ENCODE data around the gene TRHDE.

The TRHDE gene

DNA sequence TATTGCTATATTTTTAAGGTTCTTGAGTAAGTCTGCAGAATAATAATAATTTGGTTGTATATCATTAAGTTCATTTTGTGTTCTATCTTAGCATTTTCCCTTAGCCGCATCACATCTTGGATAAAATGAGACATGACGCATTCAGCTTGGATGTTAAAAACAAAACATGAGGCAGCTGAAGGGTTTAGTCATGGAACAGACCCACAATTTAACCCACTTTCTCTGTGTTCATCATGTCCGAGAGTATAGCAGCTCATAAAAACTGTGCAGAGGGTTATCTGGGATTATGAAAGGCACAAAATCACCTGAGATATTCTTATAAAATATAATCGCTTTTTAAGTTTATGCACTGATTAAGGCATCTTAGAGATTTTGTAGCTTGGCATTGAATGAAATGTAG, 219.3 kb downstream of the TRHDE start:
- Histone ChIP-seq H3K4me3 (ENCODE audit: low read length) (no peak overlapping the region), H3K9ac (ENCODE audit: low read length) (no peak overlapping the region), H3K79me2 (ENCODE audit: low read length) (no peaks in the 10 kb centered on the region), H3K4me1 (ENCODE audit: low read length) (no peaks in the 10 kb centered on the region), H3K4me2 (ENCODE audit: low read length) (no peak overlapping the region), H3K9me3 (ENCODE audit: insufficient read depth, low read length) (no peaks in the 10 kb centered on the region), H3K27me3 (ENCODE audit: low read depth, low read length) (no peaks in the 10 kb centered on the region), H4K20me1 (ENCODE audit: insufficient read depth, low read length) (no peaks in the 10 kb centered on the region), H3K27ac (ENCODE audit: low read length) (no peak overlapping the region), H3K36me3 (replicated peaks; ENCODE audit: low read depth, low read length) (no peaks in the 10 kb centered on the region), H2AFZ (ENCODE audit: low read depth, low read length) (no peak overlapping the region)
- TF ChIP-seq, protein P1, sequence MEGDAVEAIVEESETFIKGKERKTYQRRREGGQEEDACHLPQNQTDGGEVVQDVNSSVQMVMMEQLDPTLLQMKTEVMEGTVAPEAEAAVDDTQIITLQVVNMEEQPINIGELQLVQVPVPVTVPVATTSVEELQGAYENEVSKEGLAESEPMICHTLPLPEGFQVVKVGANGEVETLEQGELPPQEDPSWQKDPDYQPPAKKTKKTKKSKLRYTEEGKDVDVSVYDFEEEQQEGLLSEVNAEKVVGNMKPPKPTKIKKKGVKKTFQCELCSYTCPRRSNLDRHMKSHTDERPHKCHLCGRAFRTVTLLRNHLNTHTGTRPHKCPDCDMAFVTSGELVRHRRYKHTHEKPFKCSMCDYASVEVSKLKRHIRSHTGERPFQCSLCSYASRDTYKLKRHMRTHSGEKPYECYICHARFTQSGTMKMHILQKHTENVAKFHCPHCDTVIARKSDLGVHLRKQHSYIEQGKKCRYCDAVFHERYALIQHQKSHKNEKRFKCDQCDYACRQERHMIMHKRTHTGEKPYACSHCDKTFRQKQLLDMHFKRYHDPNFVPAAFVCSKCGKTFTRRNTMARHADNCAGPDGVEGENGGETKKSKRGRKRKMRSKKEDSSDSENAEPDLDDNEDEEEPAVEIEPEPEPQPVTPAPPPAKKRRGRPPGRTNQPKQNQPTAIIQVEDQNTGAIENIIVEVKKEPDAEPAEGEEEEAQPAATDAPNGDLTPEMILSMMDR (IDR thresholded peaks at IDR 0.05; ENCODE audit: low read depth, low read length): no peak
- TF ChIP-seq EZH2phosphoT487 (IDR thresholded peaks at IDR 0.05; ENCODE audit: low read depth): no peak

DNA sequence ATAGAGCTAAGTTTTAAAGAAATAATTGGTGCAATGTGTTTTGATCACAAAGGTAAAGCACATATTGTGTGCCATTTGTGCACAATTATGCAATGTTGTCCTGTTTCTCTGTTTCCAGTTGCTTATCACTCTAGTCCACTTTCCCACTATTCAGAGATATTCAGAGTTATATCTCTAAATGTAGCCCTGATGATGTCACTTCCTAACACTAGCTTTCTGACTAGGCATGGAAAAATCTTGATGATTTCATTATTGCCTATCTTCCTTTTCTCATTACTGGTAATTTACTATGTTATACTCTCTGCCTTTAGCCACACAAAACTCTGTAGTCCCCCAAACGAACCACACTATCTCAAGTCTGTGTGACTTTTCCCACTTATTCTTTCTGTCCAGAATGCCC, 221.2 kb downstream of the TRHDE start:
- TF ChIP-seq, protein P1 (IDR thresholded peaks at IDR 0.05; ENCODE audit: low read depth, low read length): no peak
- no peak for TF ChIP-seq EZH2phosphoT487 (IDR thresholded peaks at IDR 0.05; ENCODE audit: low read depth)

DNA sequence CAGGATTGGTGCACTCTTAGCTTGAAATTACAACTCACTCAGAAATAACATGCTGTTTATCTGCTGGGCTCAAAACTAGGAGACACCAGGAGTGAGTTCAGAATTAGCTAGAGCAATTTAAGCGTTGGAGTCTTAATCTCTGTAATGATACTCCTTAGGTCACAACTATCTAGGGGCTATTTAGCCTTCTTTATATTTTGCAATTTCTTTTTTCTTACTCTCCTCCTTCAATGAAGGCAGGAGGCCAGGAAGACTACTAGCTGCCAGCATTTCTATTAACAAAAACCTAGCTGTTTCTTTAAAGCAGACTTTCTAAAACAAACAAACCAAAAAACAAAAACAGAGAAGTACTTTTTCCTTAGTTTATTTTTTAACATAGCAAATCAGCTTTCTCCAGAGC, 226.2 kb downstream of the TRHDE start:
- no peaks in the 10 kb centered on the region for H3K79me2 ChIP-seq (ENCODE audit: low read length)
- no peaks in the 10 kb centered on the region for H3K27me3 ChIP-seq (ENCODE audit: low read depth, low read length)
- TF ChIP-seq, protein P1 (IDR thresholded peaks at IDR 0.05; ENCODE audit: low read depth, low read length): no peak
- no peak for TF ChIP-seq EZH2phosphoT487 (IDR thresholded peaks at IDR 0.05; ENCODE audit: low read depth)
- no peak overlapping the region for H3K4me2 ChIP-seq (ENCODE audit: low read length)
- H3K27ac ChIP-seq (ENCODE audit: low read length): no peak overlapping the region
- H3K4me3 ChIP-seq (ENCODE audit: low read length): no peak overlapping the region
- no peaks in the 10 kb centered on the region for H4K20me1 ChIP-seq (ENCODE audit: insufficient read depth, low read length)
- no peaks in the 10 kb centered on the region for H3K9me3 ChIP-seq (ENCODE audit: insufficient read depth, low read length)
- no peaks in the 10 kb centered on the region for H3K36me3 ChIP-seq (replicated peaks; ENCODE audit: low read depth, low read length)
- H2AFZ ChIP-seq (ENCODE audit: low read depth, low read length): no peak overlapping the region
- H3K9ac ChIP-seq (ENCODE audit: low read length): no peak overlapping the region
- no peaks in the 10 kb centered on the region for H3K4me1 ChIP-seq (ENCODE audit: low read length)

More for the DNA sequence above, 221.2 kb downstream of the TRHDE start:
- Histone ChIP-seq H3K4me2 (ENCODE audit: low read length) (no peak overlapping the region), H3K4me1 (ENCODE audit: low read length) (no peaks in the 10 kb centered on the region), H3K9ac (ENCODE audit: low read length) (no peak overlapping the region), H3K79me2 (ENCODE audit: low read length) (no peaks in the 10 kb centered on the region), H3K27me3 (ENCODE audit: low read depth, low read length) (no peaks in the 10 kb centered on the region), H2AFZ (ENCODE audit: low read depth, low read length) (no peak overlapping the region), H3K27ac (ENCODE audit: low read length) (no peak overlapping the region), H4K20me1 (ENCODE audit: insufficient read depth, low read length) (no peaks in the 10 kb centered on the region), H3K36me3 (replicated peaks; ENCODE audit: low read depth, low read length) (no peaks in the 10 kb centered on the region), H3K9me3 (ENCODE audit: insufficient read depth, low read length) (no peaks in the 10 kb centered on the region), H3K4me3 (ENCODE audit: low read length) (no peak overlapping the region)

DNA sequence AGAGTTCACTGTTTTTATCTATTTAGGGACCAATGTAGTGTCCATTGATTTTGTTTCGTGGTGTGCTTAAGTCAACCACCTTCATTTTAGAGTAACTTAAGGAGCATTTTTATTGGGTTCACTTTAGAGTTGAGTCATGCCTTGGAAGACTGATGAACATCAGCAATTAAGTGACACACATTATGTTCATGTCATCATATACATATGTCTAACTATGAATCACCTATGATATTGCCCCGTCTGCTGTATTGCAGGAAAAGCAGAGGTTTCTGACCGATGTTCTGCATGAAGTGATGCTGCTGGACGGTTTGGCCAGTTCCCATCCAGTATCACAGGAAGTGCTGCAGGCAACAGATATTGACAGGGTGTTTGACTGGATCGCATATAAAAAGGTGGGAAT, 227.1 kb downstream of the TRHDE start:
- Histone ChIP-seq H3K36me3 (replicated peaks; ENCODE audit: low read depth, low read length) (no peaks in the 10 kb centered on the region), H3K27ac (ENCODE audit: low read length) (no peak overlapping the region)
- TF ChIP-seq, protein P1 (IDR thresholded peaks at IDR 0.05; ENCODE audit: low read depth, low read length): no peak
- TF ChIP-seq EZH2phosphoT487 (IDR thresholded peaks at IDR 0.05; ENCODE audit: low read depth): no peak

More for the DNA sequence above, 227.1 kb downstream of the TRHDE start:
- Histone ChIP-seq H4K20me1 (ENCODE audit: insufficient read depth, low read length) (no peaks in the 10 kb centered on the region), H3K79me2 (ENCODE audit: low read length) (no peaks in the 10 kb centered on the region), H3K9ac (ENCODE audit: low read length) (no peak overlapping the region), H3K4me2 (ENCODE audit: low read length) (no peak overlapping the region), H3K4me3 (ENCODE audit: low read length) (no peak overlapping the region), H3K4me1 (ENCODE audit: low read length) (no peaks in the 10 kb centered on the region), H3K27me3 (ENCODE audit: low read depth, low read length) (no peaks in the 10 kb centered on the region), H2AFZ (ENCODE audit: low read depth, low read length) (no peak overlapping the region), H3K9me3 (ENCODE audit: insufficient read depth, low read length) (no peaks in the 10 kb centered on the region)
